Activated CD4-positive, alpha-beta T cell treated with anti-CD3 and anti-CD28 coated beads, Interleukin-2, amount 10 ng/mL, durations not matched to agents 24 days and 14 days (primary cell): ENCODE measurements around the gene BZW1. TPM values are rescaled to one million over a fixed set of nuclear protein-coding genes. Genes with fewer than 3 reads are reported as not detected.

Experiments
- DNase-seq: peaks from one replicate; pipeline ENCODE4 v3.0.0; 2022
- H3K27ac Mint-ChIP-seq: one replicate; pipeline ENCODE4 v1.8.0; 2022; ENCODE audit warnings: mild to moderate bottlenecking, mixed read lengths
- H3K27me3 Mint-ChIP-seq: one replicate; pipeline ENCODE4 v1.8.0; 2022; ENCODE audit warnings: mixed read lengths
- H3K36me3 Mint-ChIP-seq: one replicate; pipeline ENCODE4 v1.8.0; 2022; ENCODE audit warnings: low read depth, mild to moderate bottlenecking, mixed read lengths
- H3K4me1 Mint-ChIP-seq: one replicate; pipeline ENCODE4 v1.8.0; 2021; ENCODE audit warnings: mixed read lengths
- H3K4me3 Mint-ChIP-seq: one replicate; pipeline ENCODE4 v1.8.0; 2022; ENCODE audit warnings: mild to moderate bottlenecking, moderate library complexity, mixed read lengths
- H3K9me3 Mint-ChIP-seq: one replicate; pipeline ENCODE4 v1.8.0; 2021; ENCODE audit warnings: mixed read lengths
- intact Hi-C: fragments of 100-400 bp; cut with micrococcal nuclease; formaldehyde crosslinking; loops from one replicate; pipeline ENCODE4 v1.15.1; 2023
- total RNA-seq: library from RNA; stranded (reverse); gene quantifications from 2 replicates; pipeline ENCODE4 v1.2.3, GENCODE V29; 2022

The BZW1 gene
- total RNA-seq, 1 donor from 2014 or later, result 489 TPM

GRCh38 chr2:200781616-200782015 lies 30.1 kb upstream of the BZW1 start:
- no peak overlapping the region for H3K27ac Mint-ChIP-seq
- DNase-seq, result no peak
- peaks cover 3% of the 10 kb centered on the region for H3K27me3 Mint-ChIP-seq
- no peaks in the 10 kb centered on the region for H3K36me3 Mint-ChIP-seq
- H3K9me3 Mint-ChIP-seq, result no peaks in the 10 kb centered on the region
- H3K4me1 Mint-ChIP-seq, result no peaks in the 10 kb centered on the region
- intact Hi-C loops, result no loop called here
- no peak overlapping the region for H3K4me3 Mint-ChIP-seq

- Mint-ChIP-seq H3K4me3 (no peak overlapping the region), H3K4me1 (peaks cover 2% of the 10 kb centered on the region), H3K9me3 (no peaks in the 10 kb centered on the region), H3K36me3 (no peaks in the 10 kb centered on the region), H3K27ac (no peak overlapping the region), H3K27me3 (peaks cover 3% of the 10 kb centered on the region)
- no peak for DNase-seq
- intact Hi-C loops, result no loop called here
These were observed 29.5 kb upstream of the BZW1 start for GRCh38 chr2:200782251-200782650.

DNA sequence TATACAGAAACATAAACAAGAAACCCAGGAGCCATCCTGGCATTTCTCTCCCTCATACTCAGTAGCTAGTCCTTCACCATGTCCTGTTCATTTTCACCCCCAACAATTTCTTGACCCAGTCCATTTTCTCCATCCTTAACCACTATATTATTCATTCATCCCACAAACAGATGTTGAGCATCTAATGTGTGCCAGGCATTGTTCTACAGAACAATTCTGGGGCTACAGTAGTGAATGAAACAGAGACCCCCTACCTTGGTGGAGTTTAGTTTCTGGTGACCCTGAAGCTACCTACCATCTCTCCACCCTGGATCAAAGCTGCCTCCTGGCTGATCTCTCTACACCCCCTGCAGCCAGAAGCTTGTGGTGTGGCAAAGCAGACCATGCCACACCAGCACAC lies 27.5 kb upstream of the BZW1 start:
- Mint-ChIP-seq H3K27ac (no peak overlapping the region), H3K4me3 (no peak overlapping the region), H3K9me3 (no peaks in the 10 kb centered on the region), H3K27me3 (peaks cover 3% of the 10 kb centered on the region), H3K36me3 (no peaks in the 10 kb centered on the region), H3K4me1 (peaks cover 8% of the 10 kb centered on the region)
- intact Hi-C loops, result no loop called here
- DNase-seq, result no peak

GRCh38 chr2:200786423-200786822 lies 25.3 kb upstream of the BZW1 start:
- Mint-ChIP-seq H3K36me3 (no peaks in the 10 kb centered on the region), H3K27me3 (peaks cover 3% of the 10 kb centered on the region), H3K4me3 (no peak overlapping the region), H3K4me1 (peaks cover 8% of the 10 kb centered on the region), H3K9me3 (no peaks in the 10 kb centered on the region), H3K27ac (no peak overlapping the region)
- intact Hi-C loops, result no loop called here
- DNase-seq, result no peak

DNA sequence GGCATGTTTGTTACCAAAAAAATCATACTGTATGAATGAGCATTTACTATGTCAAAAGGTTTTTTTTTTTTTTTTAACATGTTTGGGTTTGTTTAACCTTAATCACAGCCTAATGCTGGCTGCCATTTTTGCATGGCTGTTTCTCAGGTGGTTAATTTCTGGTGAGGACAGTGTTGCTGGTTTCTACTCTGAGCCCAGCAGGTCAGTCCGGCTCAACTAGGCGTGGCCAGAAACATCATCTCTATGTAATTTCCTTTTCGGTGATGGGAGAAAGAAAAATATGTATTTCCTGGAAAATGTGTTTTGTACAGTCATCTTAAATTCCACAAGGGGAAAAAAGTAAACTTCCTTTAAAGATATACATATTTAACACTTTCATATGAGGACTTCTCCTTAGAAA lies 24.9 kb upstream of the BZW1 start:
- peak overlapping the region; percentile 59 for H3K27ac Mint-ChIP-seq
- H3K4me1 Mint-ChIP-seq, result peaks cover 8% of the 10 kb centered on the region
- DNase-seq, result no peak
- H3K4me3 Mint-ChIP-seq, result no peak overlapping the region
- H3K9me3 Mint-ChIP-seq, result no peaks in the 10 kb centered on the region
- peaks cover 2% of the 10 kb centered on the region for H3K27me3 Mint-ChIP-seq
- intact Hi-C loops, result no loop called here
- no peaks in the 10 kb centered on the region for H3K36me3 Mint-ChIP-seq

DNA sequence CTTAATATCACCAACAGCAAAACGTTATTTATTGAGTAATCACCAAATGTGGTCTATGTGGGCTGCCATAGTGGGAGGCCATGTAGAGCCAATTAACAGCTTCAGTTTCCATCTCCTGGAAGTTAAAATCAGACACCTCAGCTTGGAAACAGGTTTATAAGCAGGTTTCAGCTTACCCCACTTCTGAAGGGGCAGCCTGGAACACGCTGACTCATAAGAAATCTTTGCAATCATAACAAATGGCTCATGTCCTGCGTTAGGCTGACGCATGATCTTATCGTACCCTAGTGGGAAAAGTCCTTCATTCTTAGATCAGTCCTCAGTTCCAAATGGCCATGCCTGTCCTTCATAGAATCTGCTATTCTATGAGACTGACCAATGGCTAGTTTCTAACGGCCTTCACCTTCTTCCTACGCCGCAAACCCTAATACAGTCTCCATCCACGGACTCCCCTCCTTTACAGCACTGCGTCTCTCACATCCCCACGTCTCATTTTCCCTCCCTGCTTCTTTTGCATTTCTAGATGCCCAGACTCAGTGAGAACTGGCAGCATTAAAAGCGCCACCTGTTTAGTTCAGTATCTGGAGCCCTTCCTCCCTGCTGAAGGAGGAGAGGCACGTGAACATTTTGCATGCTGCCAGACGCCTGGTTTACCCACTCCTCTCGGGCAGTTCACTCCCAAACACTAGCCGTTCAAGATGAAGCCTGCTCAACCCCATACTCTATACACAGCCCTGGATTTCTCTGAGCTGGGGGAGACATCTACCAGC lies 24.2 kb upstream of the BZW1 start:
- H3K4me1 Mint-ChIP-seq, result peaks cover 8% of the 10 kb centered on the region
- intact Hi-C loops, result no loop called here
- DNase-seq, result no peak
- no peak overlapping the region for H3K4me3 Mint-ChIP-seq
- no peaks in the 10 kb centered on the region for H3K36me3 Mint-ChIP-seq
- H3K27me3 Mint-ChIP-seq, result peaks cover 4% of the 10 kb centered on the region
- no peaks in the 10 kb centered on the region for H3K9me3 Mint-ChIP-seq
- peak overlapping the region; percentile 12 for H3K27ac Mint-ChIP-seq

DNA sequence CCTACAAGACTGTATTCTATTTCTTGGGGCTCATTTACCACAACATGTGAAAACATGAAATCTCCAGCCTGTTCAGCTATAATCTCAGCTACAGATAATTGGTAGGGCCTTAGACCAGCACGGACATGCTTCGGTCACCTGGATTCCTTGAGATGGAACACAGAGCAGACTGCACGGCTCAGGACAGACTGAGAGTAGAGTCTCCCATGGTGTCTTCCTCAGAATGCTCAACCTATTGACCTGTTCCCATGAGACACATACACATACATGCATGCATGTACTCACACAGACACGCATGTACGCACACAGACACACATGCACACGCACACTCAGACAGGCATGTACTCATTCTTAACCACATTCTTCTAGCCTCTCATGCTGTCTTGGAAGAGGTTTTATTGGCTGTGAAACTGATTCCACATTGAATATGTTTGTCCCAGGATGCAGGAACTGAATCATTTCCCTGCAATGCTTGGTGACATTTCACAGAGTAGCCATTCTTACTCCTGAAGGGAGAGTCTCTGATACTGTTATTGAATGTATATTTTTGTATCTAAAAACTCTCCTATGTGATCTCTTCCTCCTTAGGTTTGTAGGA lies 23.5 kb upstream of the BZW1 start:
- no peak overlapping the region for H3K27ac Mint-ChIP-seq
- no peak overlapping the region for H3K4me3 Mint-ChIP-seq
- intact Hi-C loops, result no loop called here
- H3K4me1 Mint-ChIP-seq, result peaks cover 8% of the 10 kb centered on the region
- H3K27me3 Mint-ChIP-seq, result peaks cover 6% of the 10 kb centered on the region
- H3K36me3 Mint-ChIP-seq, result no peaks in the 10 kb centered on the region
- no peak for DNase-seq
- H3K9me3 Mint-ChIP-seq, result no peaks in the 10 kb centered on the region

DNA sequence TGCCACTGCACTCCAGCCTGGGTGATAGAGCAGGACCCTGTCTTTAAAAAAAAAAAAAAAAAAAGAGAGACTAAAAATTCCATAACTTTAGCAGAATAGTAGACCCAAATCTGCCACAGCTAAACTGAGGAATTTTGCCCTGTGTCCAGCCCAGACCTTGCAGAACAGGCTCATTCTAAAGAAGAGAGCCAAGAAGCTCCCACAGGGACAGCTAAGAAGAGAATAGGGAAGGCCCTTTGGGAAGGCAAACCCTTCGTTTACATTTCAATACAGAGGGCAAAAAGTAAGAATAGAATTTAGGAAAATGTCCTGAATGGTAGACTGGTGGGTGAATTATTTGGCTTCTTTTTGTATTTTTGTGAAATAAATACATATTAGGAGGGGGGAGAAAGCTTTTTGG lies 21.5 kb upstream of the BZW1 start:
- Mint-ChIP-seq H3K27me3 (peaks cover 6% of the 10 kb centered on the region), H3K36me3 (no peaks in the 10 kb centered on the region), H3K4me1 (peaks cover 8% of the 10 kb centered on the region), H3K4me3 (no peak overlapping the region), H3K27ac (no peak overlapping the region), H3K9me3 (no peaks in the 10 kb centered on the region)
- intact Hi-C loops, result no loop called here
- no peak for DNase-seq

GRCh38 chr2:200791905-200792304 lies 19.8 kb upstream of the BZW1 start:
- Mint-ChIP-seq H3K27me3 (peaks cover 6% of the 10 kb centered on the region), H3K9me3 (no peaks in the 10 kb centered on the region), H3K27ac (no peak overlapping the region), H3K4me1 (peaks cover 6% of the 10 kb centered on the region), H3K4me3 (no peak overlapping the region), H3K36me3 (no peaks in the 10 kb centered on the region)
- intact Hi-C loops, result no loop called here
- DNase-seq, result no peak

- Mint-ChIP-seq H3K27me3 (peaks cover 6% of the 10 kb centered on the region), H3K36me3 (no peaks in the 10 kb centered on the region), H3K9me3 (no peaks in the 10 kb centered on the region), H3K27ac (no peak overlapping the region), H3K4me1 (no peaks in the 10 kb centered on the region), H3K4me3 (no peak overlapping the region)
- no peak for DNase-seq
- intact Hi-C loops, result no loop called here
These were observed 17.6 kb upstream of the BZW1 start for GRCh38 chr2:200794143-200794542.

DNA sequence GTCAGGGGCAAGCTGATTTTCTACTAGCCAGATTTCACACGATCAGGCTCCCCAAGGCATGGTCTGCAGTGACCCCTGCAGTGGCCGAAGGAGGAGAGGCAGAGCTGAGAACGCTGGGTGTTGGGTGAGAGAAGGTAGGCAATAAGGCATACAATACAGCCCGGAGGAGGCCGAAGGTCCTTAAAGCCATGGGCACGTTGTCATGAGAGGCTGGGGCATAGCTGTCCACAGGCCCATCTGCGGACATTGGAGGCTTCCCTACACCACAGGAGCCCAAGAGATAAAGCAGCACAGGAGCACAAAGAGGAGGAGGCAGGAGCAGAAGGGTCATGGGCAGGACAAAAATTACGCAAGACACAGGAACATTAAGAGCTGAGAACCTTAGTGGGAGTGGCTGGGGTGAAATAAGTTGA lies 16.7 kb upstream of the BZW1 start:
- H3K27ac Mint-ChIP-seq, result no peak overlapping the region
- no peaks in the 10 kb centered on the region for H3K9me3 Mint-ChIP-seq
- no peak overlapping the region for H3K4me3 Mint-ChIP-seq
- peaks cover 6% of the 10 kb centered on the region for H3K27me3 Mint-ChIP-seq
- intact Hi-C loops, result no loop called here
- no peaks in the 10 kb centered on the region for H3K36me3 Mint-ChIP-seq
- no peaks in the 10 kb centered on the region for H3K4me1 Mint-ChIP-seq
- DNase-seq, result no peak

DNA sequence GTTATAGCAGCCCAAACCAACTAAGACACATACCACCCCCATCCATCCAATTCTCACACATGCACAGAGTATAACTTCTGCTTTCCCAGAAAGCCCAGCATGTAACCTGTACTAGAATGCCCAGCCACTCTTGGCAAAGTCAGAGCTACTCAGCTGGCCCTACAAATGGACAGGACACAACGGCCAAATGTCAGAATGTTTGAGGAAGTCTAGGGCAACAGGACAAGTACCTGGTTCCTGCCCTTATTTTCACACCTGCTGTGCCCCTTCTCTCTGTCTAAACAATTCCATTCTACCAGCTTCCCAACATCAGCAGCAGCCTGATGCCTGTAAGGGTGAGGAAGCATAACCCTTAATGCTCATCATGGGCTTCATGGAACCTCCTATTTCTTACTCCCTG lies 15.1 kb upstream of the BZW1 start:
- intact Hi-C loops, result no loop called here
- H3K36me3 Mint-ChIP-seq, result peaks cover 2% of the 10 kb centered on the region

DNA sequence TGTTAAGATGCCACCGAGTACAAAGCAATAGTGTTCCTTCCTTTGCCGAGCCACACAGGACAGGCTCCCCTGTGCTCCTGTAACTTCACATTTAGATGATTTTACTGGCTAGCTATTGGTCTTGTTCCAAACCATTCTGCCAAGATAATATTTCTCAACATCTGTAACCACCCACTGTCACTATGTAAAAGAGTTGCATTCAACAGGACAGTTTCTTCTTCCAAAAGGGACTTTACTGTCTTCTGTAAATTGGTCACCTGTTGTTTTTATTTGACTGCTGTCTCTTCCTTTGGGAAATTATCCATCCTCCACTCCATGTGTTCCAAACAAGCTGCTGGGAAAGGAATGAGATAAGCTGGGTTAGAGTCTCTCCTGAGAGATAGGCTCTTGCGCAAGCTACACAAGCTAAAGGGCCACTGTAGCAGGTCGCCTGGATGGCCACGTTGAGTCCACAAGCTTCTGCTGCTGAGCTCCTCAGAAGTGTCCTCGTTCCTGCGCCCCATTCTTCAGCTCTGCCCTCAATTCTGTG lies 14.4 kb upstream of the BZW1 start:
- peaks cover 2% of the 10 kb centered on the region for H3K36me3 Mint-ChIP-seq
- DNase-seq, result no peak
- H3K27me3 Mint-ChIP-seq, result peaks cover 4% of the 10 kb centered on the region
- H3K27ac Mint-ChIP-seq, result no peak overlapping the region
- H3K4me3 Mint-ChIP-seq, result no peak overlapping the region
- no peaks in the 10 kb centered on the region for H3K9me3 Mint-ChIP-seq
- intact Hi-C loops, result no loop called here
- H3K4me1 Mint-ChIP-seq, result no peaks in the 10 kb centered on the region

More for the DNA sequence above, 15.1 kb upstream of the BZW1 start:
- Mint-ChIP-seq H3K9me3 (no peaks in the 10 kb centered on the region), H3K4me1 (no peaks in the 10 kb centered on the region), H3K4me3 (no peak overlapping the region), H3K27me3 (peaks cover 5% of the 10 kb centered on the region), H3K27ac (no peak overlapping the region)
- DNase-seq, result no peak

- DNase-seq, result no peak
- Mint-ChIP-seq H3K9me3 (no peaks in the 10 kb centered on the region), H3K4me1 (no peaks in the 10 kb centered on the region), H3K4me3 (no peak overlapping the region), H3K36me3 (peaks cover 2% of the 10 kb centered on the region), H3K27ac (no peak overlapping the region), H3K27me3 (peaks cover 3% of the 10 kb centered on the region)
- intact Hi-C loops, result no loop called here
These were observed 13.2 kb upstream of the BZW1 start for GRCh38 chr2:200798514-200798913.
